NCI-H526 treated with DMSO at 0.1 percent for 48 hours (cell line): ENCODE measurements around the gene GON4L.
"Not testable (repeated sequence)": the region's sequence is repeated elsewhere in the genome, so short reads cannot be mapped to it uniquely, and the experiment has no call there.

ENCODE experiments used
- DNase-seq: peaks from one replicate; lab custom pipeline; 2025; lab: John Stamatoyannopoulos, UW

GON4L gene

DNA sequence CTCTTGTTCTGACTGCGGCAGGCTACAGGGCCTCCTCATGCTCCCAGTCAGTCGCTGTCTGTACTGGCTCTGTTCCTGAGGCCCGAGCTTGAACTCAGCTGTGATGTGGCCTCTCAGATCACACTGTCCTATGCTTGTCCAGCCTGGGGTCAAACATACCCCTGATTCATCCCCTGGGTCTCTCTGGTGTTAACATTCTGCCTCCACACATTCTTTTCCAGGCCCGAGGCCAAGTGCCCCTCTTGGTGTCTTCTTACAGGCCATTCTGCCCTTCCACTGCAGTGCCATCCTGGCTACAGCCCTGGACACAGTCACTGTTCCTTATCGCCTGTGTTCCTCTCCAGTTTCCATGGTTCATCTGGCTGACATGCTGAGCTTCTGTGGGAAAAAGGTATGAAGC, 108.9 kb downstream of the GON4L start:
- not testable (repeated sequence) for DNase-seq

DNA sequence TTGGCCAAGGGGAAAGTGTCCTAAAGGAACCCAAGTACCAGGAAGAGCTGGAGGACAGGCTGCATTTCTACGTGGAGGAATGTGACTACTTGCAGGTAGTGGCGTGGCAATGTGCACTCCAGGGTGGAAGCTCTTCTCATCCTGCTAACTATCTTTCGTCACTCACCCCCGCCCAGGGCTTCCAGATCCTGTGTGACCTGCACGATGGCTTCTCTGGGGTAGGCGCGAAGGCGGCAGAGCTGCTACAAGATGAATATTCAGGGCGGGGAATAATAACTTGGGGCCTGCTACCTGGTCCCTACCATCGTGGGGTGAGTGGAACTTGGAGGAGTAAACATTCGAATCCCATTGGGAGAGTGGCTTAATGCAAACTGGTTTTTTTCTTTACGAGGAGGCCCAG, 109.4 kb downstream of the GON4L start:
- DNase-seq = not testable (repeated sequence)

DNA sequence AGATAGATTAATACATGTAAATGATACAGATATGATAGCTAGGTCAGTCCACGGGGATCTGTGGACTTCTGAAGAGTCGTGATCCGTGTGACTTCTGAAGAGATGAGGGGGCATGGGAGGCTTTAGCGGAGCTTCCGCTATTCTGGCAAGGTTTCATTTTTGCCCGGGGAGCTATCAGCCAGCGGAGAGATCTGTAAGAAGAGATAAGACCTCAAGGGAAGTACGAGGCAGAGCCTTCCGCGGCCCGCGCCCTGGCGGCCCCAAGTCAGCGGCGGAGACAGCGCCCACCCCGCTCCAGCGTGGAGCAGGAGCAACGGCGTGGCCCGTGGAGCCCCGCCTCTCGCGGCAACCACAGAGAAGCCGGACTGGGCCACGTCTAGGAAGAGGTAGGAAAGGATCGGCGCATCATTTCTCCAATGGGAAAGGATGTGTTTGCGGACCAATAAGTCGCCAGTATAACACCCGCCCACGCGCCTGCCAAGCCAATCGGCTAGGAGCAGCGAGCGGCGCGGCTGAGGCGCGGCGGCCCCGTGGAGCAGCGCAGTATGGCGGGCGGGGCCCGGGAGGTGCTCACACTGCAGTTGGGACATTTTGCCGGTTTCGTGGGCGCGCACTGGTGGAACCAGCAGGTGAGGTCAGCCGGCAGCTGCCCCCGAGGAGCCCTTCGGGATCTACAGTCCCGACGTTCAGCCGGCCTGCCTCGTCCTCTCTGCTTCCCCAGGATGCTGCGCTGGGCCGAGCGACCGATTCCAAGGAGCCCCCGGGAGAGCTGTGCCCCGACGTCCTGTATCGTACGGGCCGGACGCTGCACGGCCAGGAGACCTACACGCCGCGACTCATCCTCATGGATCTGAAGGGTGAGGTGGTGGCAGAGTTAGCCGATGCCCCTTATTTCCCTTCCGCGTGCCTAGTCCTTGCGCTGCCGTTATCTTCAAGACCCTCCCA, 111.5 kb downstream of the GON4L start:
- DNase-seq = peak; percentile 99

DNA sequence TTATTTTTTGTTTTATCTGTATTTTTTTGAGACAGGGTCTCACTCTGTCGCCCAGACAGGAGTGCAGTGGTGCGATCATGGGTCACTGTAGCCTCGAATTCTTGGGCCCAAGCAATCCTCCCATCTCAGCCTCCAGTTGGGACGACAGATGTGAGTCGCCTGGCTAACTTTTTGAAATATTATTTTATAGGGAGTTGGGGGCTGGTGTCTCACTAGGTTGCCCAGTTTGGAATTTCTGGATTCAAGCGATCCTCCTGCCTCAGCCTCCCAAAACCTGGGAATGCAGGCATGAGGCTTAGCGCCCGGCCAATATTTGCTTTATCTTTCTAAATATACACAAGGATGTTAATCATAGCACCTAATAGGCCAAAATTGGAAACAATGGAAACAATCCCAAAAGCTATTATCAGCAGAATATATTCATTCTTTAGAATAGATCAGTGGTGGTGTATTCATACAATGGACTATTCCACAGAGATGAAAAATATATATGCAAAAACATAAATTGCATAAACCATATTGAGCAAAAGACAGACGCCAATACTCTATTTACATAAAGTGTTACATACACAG, 112.2 kb downstream of the GON4L start:
- no peak for DNase-seq

DNA sequence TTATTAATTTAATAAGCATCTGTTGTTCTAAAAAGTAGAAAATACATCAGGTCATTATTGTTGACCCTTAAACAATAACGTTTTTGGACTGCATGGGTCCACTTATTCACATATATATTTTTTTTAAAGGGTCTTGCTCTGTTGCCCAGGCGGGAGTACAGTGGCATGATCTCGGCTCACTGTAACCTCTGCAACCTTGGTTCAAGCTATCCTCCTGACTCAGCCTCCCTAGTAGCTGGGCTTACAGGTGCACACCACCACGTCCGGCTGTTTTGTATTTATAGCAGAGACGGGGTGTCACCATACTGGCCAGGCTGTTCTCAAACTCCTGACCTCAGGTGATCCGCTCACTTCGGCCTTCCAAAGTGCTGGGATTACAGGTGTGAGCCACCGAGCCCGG, 115.1 kb downstream of the GON4L start:
- DNase-seq = no peak

DNA sequence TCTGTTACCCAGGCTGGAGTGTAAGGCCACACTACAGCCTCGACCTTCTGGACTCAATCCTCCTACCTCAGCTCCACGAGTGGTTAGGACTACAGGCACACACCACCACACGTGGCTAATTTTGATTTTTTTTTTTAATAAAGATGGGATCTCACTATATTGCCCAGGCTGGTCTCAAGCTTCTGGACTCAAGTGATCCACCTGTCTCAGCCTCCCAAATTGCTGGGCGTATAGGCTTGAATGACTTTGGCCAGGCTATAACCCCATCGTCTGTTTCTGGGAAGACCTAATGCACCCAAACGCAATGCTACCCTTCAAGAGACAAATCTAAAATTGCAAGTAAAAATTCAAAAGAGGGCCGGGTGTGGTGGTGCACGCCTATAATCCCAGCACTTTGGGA, 116.0 kb downstream of the GON4L start:
- DNase-seq = no peak

DNA sequence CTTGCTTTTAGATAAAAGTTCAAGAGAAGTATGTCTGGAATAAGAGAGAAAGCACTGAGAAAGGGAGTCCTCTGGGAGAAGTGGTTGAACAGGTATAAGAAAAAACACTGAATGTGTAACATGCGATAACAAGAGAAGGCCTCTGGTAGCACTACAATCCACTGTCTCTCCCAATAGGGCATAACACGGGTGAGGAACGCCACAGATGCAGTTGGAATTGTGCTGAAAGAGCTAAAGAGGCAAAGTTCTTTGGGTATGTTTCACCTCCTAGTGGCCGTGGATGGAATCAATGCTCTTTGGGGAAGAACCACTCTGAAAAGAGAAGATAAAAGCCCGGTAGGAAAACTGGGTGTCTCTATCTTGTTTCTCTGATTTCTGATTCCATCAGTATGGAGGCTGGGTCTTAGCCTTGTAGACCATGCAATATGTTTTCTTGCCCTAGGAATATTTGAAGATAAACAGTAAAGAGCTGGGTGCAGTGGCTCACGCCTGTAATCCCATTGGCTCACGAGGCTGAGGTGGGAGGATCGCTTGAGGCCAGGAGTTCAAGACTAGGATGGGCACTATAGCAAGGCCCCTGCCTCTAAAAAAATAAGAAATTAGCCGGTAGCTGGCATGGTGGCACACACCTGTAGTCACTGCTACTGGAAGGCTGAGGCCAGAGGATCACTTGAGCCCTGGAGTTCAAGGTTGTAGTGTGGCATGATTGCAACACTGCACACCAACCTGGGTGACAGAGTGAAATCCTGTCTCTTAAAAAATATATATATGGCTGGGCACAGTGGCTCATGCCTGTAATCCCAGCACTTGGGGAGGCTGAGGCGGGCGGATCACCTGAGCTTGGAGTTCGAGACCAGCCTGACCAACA, 127.7 kb downstream of the GON4L start:
- peak; percentile 72 for DNase-seq

DNA sequence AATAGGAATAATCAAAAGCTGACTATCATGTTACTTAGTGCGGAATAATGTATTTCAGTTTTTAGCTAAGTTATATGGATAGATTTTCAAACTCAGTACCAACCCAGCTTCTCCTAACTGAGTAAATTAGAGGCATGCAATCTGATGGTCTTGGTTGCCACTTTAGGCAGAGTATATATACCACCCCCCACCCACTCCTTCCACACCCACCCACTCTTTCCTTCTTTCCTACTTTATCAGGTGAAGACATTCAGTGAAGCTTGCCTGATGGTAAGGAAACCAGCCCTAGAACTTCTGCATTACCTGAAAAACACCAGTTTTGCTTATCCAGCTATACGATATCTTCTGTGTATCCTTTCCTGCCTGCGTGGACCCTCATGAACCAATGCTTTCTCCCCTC, 131.9 kb downstream of the GON4L start:
- DNase-seq = no peak

DNA sequence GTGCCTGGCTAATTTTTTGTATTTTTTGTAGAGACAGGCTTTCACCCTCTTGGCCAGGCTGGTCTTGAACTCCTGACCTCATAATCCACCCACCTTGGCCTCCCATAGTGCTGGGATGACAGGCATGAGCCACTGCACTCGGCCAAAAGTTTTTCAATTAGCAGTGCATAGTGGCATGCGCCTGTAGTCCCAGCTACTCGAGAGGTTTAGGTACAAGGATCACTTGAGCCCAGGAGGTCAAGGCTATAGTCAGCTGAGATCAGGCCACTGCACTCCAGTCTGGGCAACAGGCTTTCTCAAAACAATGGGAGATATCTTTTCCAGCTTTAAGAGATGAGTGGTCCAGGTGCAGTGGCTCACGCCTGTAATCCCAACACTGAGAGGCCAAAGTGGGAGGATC, 137.3 kb downstream of the GON4L start:
- DNase-seq = no peak

DNA sequence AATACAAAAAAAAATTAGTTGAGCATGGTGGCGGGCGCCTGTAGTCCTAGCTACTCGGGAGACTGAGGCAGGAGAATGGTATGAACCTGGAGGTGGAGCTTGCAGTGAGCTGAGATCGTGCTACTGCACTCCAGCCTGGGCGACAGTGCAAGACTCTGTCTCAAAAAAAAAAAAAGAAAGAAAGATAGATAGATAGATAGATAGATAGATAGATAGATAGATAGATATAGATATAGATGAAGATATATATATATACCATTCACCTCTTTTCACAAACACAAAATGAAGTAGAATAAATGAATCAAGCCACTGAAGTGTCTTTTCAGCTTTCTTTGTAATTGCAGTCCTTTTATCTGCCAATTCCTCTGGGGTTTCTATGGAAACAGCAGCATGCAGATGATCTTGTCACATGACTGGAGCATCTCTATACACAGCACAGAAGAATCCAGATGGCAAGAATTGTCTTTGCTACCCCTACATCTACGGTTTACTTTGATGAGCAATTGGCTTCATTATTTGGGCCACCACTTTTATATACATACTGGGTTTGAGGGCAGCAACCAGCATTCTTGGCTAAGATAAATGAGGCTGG, 138.4 kb downstream of the GON4L start:
- DNase-seq = not testable (repeated sequence)

DNA sequence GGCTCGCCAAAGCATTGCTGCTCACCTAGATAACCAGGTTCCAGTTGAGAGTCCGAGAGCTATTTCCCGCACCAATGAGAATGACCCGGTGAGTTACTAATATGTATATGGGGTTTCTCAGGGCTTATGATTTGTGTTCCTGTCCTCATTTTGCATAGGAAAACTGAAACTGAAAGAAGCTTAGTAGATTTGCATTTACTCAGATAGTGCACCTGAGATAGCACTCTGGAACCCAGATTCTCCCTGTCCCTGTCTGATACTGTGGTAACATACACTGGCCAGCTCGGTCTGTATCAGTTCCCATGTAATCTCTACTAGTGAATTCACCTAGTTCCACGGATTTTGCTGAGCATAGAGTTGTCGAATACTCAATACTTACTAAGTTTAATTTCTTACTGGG, 140.0 kb downstream of the GON4L start:
- peak; percentile 86 for DNase-seq

DNA sequence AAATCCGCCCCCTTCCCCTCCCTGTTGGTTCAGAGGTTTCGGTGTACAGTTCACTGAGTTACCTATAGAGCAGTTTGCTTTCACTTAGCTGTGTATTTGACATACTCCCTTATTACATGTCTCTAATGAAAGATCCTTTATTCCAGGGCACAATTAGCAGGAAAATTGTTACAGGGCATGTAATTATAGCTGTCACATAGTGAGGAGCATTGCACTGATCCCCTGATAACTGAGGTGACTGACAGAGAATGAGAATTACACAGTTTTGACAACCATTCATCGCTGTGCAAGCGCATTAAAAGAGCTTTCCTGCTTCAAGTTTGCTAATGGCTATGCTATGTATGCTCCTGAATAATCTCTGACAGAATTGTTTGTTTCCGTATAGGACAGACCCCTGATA, 141.2 kb downstream of the GON4L start:
- DNase-seq = no peak

DNA sequence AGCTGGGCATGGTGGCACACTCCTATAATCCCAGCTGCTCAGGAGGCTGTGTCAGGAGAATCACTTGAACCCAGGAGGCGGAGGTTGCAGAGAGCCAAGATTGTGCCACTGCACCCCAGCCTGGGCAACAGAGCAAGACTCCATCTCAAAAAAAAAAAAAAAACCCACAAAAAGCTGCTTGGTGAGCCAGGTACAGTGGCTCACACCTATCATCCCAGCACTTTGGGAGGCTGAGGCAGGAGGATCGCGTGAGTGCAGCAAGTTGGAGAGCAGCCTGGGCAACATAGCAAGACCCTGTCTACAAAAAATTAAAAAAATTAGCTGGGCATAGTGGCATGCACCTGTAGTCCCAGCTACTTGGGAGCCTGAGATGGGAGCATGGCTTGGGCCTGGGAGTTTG, 142.0 kb downstream of the GON4L start:
- not testable (repeated sequence) for DNase-seq

DNA sequence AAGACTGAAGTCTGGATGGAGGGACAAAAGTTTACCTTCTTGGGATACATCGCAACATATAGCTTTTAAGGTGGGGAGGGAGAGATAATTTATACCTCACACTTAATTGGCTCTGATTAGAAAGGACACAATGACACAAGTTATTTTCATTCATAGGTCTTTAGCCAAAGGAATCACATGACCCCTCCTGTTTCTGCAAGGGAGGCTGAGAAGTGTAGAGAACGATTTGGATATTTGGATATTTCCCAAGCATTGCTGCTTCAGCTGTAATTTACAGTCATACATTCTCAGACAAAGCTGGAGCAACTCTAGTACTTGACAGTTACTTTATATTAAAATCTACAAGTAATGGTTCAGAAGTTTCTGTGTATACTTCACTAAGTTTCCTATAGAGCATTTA, 143.9 kb downstream of the GON4L start:
- no peak for DNase-seq

DNA sequence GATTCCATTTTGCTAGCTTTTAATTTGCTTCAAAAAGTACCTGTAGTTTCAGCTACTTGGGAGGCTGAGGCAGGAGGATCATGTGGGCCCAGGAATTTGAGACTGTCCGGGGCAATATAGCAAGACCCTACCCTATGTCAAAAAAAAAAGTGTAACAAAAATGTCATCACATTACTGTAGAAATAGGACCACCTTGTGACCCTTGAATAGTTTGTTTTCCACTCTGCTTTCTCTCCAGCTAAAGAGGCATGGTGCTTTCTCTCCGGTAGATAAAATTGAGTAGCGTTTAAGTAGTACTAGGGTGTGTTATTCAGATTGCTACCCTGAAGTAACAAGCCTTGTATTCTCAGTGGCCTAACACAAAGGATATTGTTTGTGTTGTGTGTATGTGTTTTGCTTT, 144.4 kb downstream of the GON4L start:
- not testable (repeated sequence) for DNase-seq

DNA sequence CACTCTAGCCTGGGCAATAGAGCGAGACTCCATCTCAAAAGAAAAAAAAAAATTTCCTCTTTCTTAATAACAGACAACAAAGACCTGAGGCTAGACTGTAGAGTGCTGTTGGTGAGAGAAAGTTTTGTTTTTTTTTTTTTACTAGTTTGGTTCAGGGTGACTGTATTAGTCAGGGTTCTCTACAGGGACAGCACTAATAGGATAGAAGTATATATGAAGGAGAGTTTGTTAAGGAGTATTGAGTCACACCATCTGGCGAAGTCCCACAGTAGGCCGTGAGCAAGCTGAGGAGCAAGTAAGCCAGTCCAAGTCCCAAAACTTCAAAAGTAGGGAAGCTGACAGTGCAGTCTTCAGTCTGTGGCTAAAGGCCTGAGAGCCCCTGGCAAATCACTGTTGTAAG, 145.6 kb downstream of the GON4L start:
- DNase-seq = not testable (repeated sequence)

DNA sequence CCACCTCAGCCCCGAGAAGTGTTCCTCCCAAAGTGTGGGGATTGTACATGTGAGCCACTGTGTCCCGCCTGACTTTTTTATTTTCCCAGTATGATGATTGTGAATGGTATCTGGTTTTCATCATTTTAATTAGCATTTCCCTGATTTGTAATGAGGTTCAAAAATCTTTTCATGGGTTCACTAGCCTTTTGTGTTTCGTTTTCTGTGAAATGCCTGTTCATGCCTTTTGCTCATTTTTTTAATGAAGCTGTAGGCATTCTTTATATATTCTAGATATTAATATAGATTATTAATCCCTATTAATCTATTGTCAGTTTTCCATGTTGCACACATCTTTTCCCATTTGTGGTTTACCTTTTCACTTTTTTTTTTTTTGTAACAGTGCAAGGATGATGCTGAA, 147.6 kb downstream of the GON4L start:
- DNase-seq = no peak

DNA sequence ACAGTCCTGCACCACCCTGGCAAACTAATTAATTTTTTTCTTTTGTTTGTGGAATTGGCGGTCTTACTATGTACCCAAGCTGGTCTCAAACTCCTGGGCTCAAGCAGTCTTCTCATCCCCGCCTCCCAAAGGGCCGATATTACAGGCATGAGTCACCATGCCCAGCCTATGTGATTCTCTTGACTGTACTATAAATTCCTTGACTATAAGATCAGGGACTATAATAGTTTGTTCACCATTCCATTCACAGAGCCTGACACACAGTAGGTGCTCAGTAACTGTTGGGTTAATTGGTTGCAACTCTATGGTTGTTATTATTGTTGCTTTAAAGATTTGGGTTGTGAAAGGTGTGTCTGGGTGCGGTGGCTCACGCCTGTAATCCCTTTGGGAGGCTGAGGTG, 150.9 kb downstream of the GON4L start:
- DNase-seq = no peak

DNA sequence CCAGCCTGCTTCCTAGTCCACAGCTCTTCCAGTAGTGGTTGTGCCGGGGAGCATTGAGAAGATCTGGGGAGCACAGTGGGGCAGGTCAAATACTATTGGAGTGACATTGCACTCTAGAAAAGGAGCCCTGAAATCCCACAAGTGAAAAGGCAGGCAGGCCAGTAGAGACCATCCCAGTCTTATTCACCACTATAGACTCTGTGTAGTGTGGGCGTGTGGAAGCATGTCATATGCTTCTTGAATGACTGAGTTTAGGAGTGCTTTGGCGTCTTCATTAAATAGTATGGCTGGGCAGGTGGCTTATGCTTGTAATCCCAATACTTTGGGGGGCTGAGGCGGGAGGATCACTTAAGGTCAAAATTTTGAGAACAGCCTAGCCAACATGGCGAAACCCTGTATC, 152.6 kb downstream of the GON4L start:
- DNase-seq = not testable (repeated sequence)

DNA sequence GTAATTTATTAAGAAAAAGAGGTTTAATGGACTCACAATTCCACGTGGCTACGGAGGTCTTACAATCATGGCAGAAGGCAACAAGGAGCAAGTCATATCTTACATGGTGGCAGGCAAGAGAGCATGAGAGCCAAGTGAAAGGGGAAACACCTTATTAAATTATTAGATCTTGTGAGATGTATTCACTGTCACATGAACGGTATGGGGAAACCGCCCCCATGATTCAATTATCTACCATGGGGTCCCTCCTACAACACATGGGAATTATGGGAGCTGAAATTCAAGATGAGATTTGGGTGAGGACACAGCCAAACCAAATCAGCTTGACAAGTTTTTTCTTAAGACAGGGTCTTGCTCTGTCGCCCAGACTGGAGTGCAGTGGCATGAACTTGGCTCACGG, 153.8 kb downstream of the GON4L start:
- no peak for DNase-seq

DNA sequence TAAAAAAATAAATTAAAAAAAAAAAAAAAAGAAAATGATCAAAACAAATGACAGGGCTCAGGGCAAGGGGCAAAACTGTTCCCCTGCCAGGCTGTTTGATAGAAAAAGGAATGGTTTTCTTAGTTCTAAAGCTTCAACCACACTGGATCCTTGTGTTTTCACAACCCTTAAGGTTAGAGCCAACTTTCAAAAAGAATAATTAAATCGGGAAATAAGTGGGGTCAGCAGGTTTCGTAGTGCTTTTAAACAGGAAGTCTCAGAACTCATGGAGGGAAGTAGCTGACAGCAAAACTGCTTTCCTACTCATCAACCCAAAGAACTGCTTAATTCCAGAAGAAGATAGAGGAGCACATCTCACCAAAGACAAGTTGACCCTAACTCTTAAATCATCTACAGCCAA, 155.3 kb downstream of the GON4L start:
- not testable (repeated sequence) for DNase-seq
